RWPE2 (cell line): ENCODE results near the gene ZNF383.

Experiments used
- ATAC-seq: fragments of 200-7000 bp; cut with Tn5 transposase; 3 replicates; pipeline ENCODE4 v1.9.1; 2021; ENCODE audit warnings: low read depth
- DNase-seq: peaks from one replicate; pipeline ENCODE4 v3.0.0-alpha.2; 2020; ENCODE audit warnings: low spot score
- H3K27ac ChIP-seq: fragments of 450-650 bp; 2 replicates; pipeline ENCODE4 v1.5.1; 2017; ENCODE audit warnings: mild to moderate bottlenecking; ENCODE audit not compliant: poor library complexity, severe bottlenecking
- H3K27me3 ChIP-seq: fragments of 250-450 bp; sonication (Bioruptor Pico); 2 replicates; pipeline ENCODE4 v1.5.1; 2021; ENCODE audit warnings: mild to moderate bottlenecking, moderate library complexity; ENCODE audit not compliant: insufficient read depth, poor library complexity, severe bottlenecking
- H3K36me3 ChIP-seq: fragments of 250-450 bp; sonication (Bioruptor Pico); 2 replicates; pipeline ENCODE4 v1.5.1; 2020; ENCODE audit warnings: low read depth, mild to moderate bottlenecking, moderate library complexity
- H3K4me1 ChIP-seq: fragments of 250-450 bp; sonication (Bioruptor Pico); 2 replicates; pipeline ENCODE4 v1.5.1; 2021; ENCODE audit warnings: mild to moderate bottlenecking, moderate library complexity; ENCODE audit not compliant: insufficient read depth, poor library complexity, severe bottlenecking
- H3K4me3 ChIP-seq: fragments of 250-450 bp; sonication (Bioruptor Pico); 2 replicates; pipeline ENCODE4 v1.5.1; 2021; ENCODE audit warnings: mild to moderate bottlenecking, moderate library complexity; ENCODE audit not compliant: severe bottlenecking
- H3K9me3 ChIP-seq: fragments of 250-450 bp; sonication (Bioruptor Pico); 2 replicates; pipeline ENCODE4 v1.5.1; 2021; ENCODE audit warnings: mild to moderate bottlenecking, moderate library complexity; ENCODE audit not compliant: severe bottlenecking
- CTCF ChIP-seq: fragments of 450-650 bp; IDR thresholded peaks from one replicate; pipeline ENCODE4 v1.5.1; 2017; ENCODE audit warnings: mild to moderate bottlenecking, moderate library complexity; ENCODE audit not compliant: poor library complexity, severe bottlenecking

The ZNF383 gene

GRCh38 chr19:37217480-37217774 is 587 bp upstream of the ZNF383 start:
- Histone ChIP-seq H3K4me3 (peak overlapping the region; percentile 73), H3K4me1 (peaks cover 2% of the 10 kb centered on the region), H3K36me3 (peaks cover 21% of the 10 kb centered on the region), H3K9me3 (no peaks in the 10 kb centered on the region), H3K27me3 (no peaks in the 10 kb centered on the region), H3K27ac (peak overlapping the region; percentile 51)
- ATAC-seq (no peak), DNase-seq (no peak)
- no peak for TF ChIP-seq CTCF

- no peak for TF ChIP-seq CTCF
- peak overlapping the region; percentile 73 for H3K4me3 ChIP-seq
- H3K4me1 ChIP-seq, result peaks cover 2% of the 10 kb centered on the region
- peak overlapping the region; percentile 51 for H3K27ac ChIP-seq
- H3K9me3 ChIP-seq, result no peaks in the 10 kb centered on the region
- H3K36me3 ChIP-seq, result peaks cover 28% of the 10 kb centered on the region
- ATAC-seq (no peak), DNase-seq (no peak)
- no peaks in the 10 kb centered on the region for H3K27me3 ChIP-seq
Observed at GRCh38 chr19:37218592-37218935, 550 bp downstream of the ZNF383 start.

GRCh38 chr19:37220383-37220782 is 2.4 kb downstream of the ZNF383 start:
- H3K27ac ChIP-seq, result no peak overlapping the region
- no peak overlapping the region for H3K4me3 ChIP-seq
- ATAC-seq (no peak), DNase-seq (no peak)
- no peaks in the 10 kb centered on the region for H3K9me3 ChIP-seq
- H3K27me3 ChIP-seq, result no peaks in the 10 kb centered on the region
- no peak for TF ChIP-seq CTCF
- H3K36me3 ChIP-seq, result peaks cover 34% of the 10 kb centered on the region
- H3K4me1 ChIP-seq, result peaks cover 2% of the 10 kb centered on the region

- peaks cover 39% of the 10 kb centered on the region for H3K36me3 ChIP-seq
- H3K9me3 ChIP-seq, result no peaks in the 10 kb centered on the region
- no peaks in the 10 kb centered on the region for H3K27me3 ChIP-seq
- DNase-seq (no peak), ATAC-seq (no peak)
- TF ChIP-seq CTCF, result no peak
- H3K27ac ChIP-seq, result peak overlapping the region; percentile 19
- H3K4me3 ChIP-seq, result no peak overlapping the region
- peaks cover 2% of the 10 kb centered on the region for H3K4me1 ChIP-seq
Observed at GRCh38 chr19:37221136-37221535, 3.1 kb downstream of the ZNF383 start.

GRCh38 chr19:37226248-37226647 is 8.2 kb downstream of the ZNF383 start:
- H3K36me3 ChIP-seq, result peaks cover 61% of the 10 kb centered on the region
- H3K27me3 ChIP-seq, result no peaks in the 10 kb centered on the region
- no peak overlapping the region for H3K4me3 ChIP-seq
- TF ChIP-seq CTCF, result no peak
- peaks cover 2% of the 10 kb centered on the region for H3K9me3 ChIP-seq
- no peak overlapping the region for H3K27ac ChIP-seq
- no peaks in the 10 kb centered on the region for H3K4me1 ChIP-seq
- ATAC-seq (no peak), DNase-seq (no peak)
